Astrocyte (in vitro differentiated cells and primary cell): ENCODE measurements around the gene TRAK1.

Experiments
- CTCF ChIP-seq: IDR thresholded peaks from 2 replicates; pipeline ENCODE4 v1.5.1; 2011; ENCODE audit warnings: low read depth, mild to moderate bottlenecking, inconsistent platforms, low read length, moderate library complexity; ENCODE audit not compliant: insufficient read depth
- EZH2 ChIP-seq: IDR thresholded peaks from 2 replicates; pipeline ENCODE4 v1.6.1; 2012; ENCODE audit warnings: mild to moderate bottlenecking, low read length, inconsistent platforms; ENCODE audit not compliant: insufficient read depth

GRCh38 chr3:42224178-42224577, 133.0 kb downstream of the TRAK1 start:
- TF ChIP-seq CTCF (no peak), EZH2 (no peak)
